HG03521 (cell line): Measurements from ENCODE around the gene P3H2.
"Not testable (repeated sequence)": the region's sequence is repeated elsewhere in the genome, so short reads cannot be mapped to it uniquely, and the experiment has no call there.

Experiments
- ATAC-seq: cut with Tn5 transposase; IDR thresholded peaks from one replicate; pipeline ENCODE4 v1.9.1; 2021; ENCODE audit warnings: mild to moderate bottlenecking, moderate library complexity; ENCODE audit not compliant: unreplicated experiment

The P3H2 gene, protein sequence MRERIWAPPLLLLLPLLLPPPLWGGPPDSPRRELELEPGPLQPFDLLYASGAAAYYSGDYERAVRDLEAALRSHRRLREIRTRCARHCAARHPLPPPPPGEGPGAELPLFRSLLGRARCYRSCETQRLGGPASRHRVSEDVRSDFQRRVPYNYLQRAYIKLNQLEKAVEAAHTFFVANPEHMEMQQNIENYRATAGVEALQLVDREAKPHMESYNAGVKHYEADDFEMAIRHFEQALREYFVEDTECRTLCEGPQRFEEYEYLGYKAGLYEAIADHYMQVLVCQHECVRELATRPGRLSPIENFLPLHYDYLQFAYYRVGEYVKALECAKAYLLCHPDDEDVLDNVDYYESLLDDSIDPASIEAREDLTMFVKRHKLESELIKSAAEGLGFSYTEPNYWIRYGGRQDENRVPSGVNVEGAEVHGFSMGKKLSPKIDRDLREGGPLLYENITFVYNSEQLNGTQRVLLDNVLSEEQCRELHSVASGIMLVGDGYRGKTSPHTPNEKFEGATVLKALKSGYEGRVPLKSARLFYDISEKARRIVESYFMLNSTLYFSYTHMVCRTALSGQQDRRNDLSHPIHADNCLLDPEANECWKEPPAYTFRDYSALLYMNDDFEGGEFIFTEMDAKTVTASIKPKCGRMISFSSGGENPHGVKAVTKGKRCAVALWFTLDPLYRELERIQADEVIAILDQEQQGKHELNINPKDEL

DNA sequence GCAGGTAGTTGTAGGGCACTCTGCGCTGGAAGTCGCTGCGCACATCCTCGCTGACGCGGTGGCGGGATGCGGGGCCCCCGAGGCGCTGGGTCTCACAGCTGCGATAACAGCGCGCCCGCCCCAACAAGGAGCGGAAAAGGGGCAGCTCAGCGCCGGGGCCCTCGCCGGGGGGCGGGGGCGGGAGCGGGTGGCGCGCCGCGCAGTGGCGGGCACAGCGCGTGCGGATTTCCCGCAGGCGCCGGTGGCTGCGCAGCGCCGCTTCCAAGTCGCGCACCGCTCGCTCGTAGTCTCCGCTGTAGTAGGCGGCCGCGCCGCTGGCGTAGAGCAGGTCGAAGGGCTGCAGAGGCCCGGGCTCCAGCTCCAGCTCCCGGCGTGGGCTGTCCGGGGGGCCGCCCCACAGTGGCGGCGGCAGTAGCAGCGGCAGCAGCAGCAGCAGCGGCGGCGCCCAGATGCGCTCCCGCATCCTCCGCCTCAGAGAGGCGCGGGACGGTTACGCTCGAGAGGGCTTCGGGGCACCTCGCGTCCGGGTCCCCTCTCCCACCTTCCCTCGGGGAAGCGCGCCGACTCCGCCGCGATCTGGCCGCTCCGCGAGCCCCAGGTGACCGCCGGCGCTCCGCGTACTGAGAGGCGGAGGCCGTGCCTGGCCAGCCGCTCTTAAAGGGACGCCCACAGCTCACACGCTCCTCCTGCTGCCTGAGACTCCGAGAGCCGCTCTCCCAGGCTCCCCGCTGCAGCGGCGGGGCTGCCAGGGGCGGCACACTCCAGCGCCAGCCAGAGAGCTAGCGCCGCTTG is at the start of gene P3H2:
P3H2 (minus strand) TSS at position 629 of the 792 bp plus-strand sequence; CDS start at position 463, 166 bp downstream.
- ATAC-seq: peak; percentile 76

GRCh38 chr3:190169877-190170276 is 49.2 kb upstream of the P3H2 start:
- peak; percentile 73 for ATAC-seq

GRCh38 chr3:190169243-190169642 is 48.5 kb upstream of the P3H2 start:
- peak; percentile 24 for ATAC-seq

- no peak for ATAC-seq
These were observed 47.4 kb upstream of the P3H2 start for GRCh38 chr3:190167936-190168680.

GRCh38 chr3:190166948-190167347 is 46.3 kb upstream of the P3H2 start:
- ATAC-seq: no peak

GRCh38 chr3:190165253-190165652 is 44.6 kb upstream of the P3H2 start:
- ATAC-seq: no peak

DNA sequence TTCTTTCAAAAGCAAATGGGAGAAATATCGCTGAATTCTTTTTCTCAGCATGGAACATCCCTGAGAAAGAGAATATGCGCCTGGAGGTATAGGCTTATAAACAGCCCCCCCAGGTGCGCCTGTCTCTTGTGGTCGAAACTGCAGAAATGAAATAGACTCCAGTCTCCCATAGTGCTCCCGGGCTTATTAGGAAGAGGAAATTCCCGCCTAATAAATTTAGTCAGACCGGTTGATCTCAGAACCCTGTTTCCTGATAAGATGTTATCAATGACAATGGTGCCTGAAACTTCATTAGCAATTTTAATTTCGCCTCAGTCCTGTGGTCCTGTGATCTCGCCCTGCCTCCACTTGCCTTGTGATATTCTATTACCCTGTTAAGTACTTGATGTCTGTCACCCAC is 41.3 kb upstream of the P3H2 start:
- not testable (repeated sequence) for ATAC-seq

- ATAC-seq: no peak
These were observed 39.3 kb upstream of the P3H2 start for GRCh38 chr3:190159902-190160435.

DNA sequence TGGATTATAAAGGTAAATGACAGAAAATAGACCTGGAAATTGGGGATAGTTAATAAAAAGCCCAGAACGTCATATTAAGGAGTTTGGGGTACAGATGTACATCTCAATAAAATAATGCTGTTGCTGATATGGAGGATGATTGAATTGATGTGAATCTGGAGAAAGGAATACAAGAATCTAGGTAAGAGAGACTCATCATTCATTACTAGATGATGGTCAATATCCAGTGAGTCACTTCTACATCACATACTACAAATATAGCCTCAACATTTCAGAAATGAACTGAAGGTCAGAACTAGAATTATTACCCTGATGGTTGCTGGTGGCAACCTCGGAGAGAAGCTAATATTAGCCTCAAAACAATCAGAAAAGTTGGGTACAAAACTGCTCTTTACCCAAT is 37.6 kb upstream of the P3H2 start:
- ATAC-seq: no peak

GRCh38 chr3:190155752-190156151 is 35.1 kb upstream of the P3H2 start:
- ATAC-seq: no peak

GRCh38 chr3:190150681-190151080 is 30.0 kb upstream of the P3H2 start:
- ATAC-seq: no peak

- not testable (repeated sequence) for ATAC-seq
These were observed 29.3 kb upstream of the P3H2 start for GRCh38 chr3:190149830-190150619.

DNA sequence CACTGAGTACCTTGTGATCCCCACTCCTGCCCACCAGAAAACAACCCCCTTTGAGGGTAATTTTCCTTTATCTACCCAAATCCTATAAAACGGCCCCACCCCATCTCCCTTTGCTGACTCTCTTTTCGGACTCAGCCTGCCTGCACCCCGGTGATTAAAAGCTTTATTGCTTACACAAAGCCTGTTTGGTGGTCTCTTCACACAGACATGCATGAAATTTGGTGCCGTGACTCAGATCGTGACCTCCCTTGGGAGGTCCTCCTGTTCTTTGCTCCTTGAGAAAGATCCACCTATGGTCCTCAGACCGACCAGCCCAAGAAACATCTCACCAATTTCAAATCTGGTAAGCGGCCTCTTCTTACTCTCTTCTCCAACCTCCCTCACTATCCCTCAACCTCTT is 24.1 kb upstream of the P3H2 start:
- ATAC-seq: not testable (repeated sequence)

GRCh38 chr3:190142041-190142440 is 21.3 kb upstream of the P3H2 start:
- no peak for ATAC-seq

DNA sequence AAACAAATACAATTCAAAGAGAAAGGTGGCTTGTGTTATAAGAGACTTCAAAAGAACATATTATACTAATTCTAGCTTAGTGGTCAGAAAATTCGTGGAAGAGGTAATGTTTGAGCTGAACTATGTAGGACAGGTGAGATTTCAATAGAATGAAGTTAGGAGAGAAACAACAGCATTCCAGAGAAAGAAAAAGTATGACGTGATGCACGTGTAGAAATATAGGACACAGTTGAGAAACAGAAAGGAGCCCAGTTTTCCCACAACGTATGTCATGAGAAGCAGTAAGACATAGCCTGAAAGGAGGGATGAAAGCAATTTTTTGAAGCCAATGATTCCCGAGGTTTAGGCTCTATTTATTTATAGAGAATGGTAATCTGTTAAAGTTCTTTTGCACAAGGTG is 18.7 kb upstream of the P3H2 start:
- ATAC-seq: no peak

- ATAC-seq: no peak
These were observed 11.7 kb upstream of the P3H2 start for GRCh38 chr3:190132371-190132770.

DNA sequence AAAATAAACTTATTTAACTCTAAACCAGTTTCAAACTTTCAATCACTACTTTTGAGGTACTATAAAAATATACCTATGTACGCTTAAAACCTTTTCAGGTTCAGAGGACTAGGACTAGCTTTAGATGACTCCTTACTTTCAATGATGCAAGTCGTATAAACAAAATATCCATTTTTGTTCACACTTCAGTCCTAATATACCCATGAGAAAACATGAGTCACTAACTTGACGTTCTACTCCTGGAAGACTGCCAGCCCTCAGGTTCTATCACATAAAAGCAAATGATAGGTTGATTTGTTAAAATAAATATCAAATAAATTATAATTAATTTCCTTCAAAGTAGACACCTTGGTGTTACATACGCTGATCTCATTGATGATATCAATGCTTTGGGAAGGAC is 10.6 kb upstream of the P3H2 start:
- no peak for ATAC-seq

GRCh38 chr3:190130696-190131095 is 10.0 kb upstream of the P3H2 start:
- ATAC-seq: no peak

DNA sequence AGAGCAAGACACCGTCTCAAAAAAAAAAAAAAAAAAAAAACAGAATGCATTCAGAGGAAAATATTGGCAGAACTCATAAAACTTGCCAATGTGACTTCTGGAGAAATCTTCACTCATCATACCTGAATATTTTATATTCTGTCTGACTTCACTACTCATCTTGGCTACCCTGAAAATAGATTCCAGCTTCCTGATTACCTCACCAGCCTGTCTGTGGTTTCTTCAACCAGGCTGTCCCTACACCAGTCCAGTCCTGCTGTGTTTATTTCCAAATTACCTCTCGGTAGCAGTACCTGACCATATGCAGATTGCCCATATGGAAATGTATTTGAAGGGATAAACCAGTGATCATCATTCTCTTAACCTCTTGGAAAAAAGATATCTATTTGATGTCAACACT is 9.3 kb upstream of the P3H2 start:
- no peak for ATAC-seq

DNA sequence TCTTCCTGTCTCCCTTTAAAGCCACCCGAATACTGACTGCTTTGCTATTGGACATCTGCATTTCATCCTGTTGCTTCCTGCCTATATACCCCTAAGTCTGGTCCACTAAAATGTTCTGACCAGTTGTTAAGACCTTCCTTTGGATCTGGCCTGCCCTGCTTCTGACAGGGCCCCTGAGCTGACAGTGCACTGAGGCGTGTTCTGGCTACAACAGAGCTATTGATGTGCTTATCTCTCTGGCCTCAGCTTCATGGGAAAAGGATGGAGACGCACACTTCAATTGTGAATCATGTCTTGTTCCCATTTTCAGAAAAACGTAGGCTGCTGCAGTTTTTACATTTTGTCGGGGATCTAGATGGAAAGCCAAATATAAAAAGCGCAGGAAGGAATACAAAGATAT is 7.1 kb upstream of the P3H2 start:
- ATAC-seq: no peak
